SKM-1 treated with dmso at 0.1 percent for 144 hours (cell line): ENCODE results near the gene PIEZO1.

Experiments used
- DNase-seq: peaks from one replicate; lab custom pipeline; 2025; ENCODE audit not compliant: unreplicated experiment; lab: John Stamatoyannopoulos, UW

PIEZO1 gene

GRCh38 chr16:88737298-88738150 lies 47.5 kb downstream of the PIEZO1 start:
- DNase-seq: peak; percentile 76

DNA sequence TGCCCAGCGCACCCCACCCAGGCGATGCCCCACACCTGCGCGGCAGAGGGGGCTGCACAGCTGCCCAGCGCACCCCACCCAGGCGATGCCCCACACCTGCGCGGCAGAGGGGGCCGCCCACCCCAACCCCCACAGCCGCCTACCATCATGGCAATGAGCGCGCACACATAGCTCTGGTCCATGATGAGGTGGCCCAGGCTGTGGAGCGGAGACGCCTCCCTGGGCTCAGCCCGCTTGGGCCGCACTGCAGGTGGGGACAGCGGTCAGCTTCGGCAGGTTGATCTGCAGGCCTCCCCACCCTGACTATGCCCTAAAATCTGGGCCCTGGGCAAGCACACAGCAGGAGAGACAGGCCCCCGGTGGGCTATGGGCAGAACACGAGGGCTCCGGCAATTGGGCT lies 48.5 kb downstream of the PIEZO1 start:
- DNase-seq: no peak

DNA sequence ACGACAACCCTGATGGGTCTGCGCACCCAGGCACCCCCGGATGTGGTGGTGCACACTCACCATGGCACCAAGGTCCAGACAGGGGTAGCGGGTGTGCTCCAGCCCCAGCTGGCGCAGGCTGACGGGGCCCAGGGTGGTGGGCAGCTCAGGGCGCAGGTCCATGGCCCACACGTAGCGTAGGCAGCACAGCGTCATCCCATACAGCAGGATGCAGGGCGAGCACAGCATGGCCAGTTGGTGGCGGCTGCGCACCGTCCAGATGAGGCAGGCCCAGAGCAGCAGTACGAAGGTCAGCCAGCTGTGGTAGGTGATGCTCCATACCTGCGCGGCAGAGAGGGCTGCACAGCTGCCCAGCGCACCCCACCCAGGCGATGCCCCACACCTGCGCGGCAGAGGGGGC lies 48.9 kb downstream of the PIEZO1 start:
- DNase-seq: no peak

DNA sequence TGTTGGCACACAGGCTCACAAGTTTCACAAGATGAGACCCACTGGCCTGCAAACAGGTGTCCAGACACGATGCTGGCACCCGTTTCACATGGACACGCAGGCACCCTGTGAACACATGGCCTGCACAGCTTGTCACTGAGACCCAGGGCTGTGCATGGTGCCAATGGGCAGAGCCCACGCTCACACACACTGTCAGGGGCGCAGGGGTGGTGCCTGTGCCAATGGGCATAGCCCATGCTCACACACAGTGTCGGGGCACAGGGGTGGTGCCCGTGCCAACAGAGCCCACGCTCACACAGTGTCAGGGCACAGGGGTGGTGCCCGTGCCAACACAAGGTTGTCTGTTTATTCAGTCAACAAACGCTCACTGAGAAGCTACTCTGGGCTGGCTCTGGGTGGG lies 49.4 kb downstream of the PIEZO1 start:
- no peak for DNase-seq

GRCh38 chr16:88735121-88735520 lies 49.9 kb downstream of the PIEZO1 start:
- no peak for DNase-seq

- no peak for DNase-seq
Measured at GRCh38 chr16:88734361-88734728, 50.7 kb downstream of the PIEZO1 start.

- DNase-seq: no peak
Measured at GRCh38 chr16:88733630-88734360, 51.2 kb downstream of the PIEZO1 start.

DNA sequence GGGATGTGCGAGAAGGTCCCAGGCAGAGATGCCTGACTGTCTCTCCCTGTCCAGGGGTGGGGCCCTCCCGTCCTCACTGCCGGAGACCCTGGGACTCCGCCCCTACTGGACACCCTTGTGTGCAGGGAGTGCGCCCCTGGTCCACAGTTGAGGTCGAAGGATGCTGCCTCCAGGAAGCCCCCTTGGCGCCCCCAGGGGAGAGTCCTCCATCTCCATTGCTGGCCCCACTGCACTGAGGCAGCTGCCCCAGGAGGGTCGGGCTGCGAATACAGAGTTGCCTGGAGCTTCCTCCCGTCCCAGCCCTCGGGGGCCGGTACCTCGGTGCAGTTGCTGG lies 52.1 kb downstream of the PIEZO1 start:
- no peak for DNase-seq

DNA sequence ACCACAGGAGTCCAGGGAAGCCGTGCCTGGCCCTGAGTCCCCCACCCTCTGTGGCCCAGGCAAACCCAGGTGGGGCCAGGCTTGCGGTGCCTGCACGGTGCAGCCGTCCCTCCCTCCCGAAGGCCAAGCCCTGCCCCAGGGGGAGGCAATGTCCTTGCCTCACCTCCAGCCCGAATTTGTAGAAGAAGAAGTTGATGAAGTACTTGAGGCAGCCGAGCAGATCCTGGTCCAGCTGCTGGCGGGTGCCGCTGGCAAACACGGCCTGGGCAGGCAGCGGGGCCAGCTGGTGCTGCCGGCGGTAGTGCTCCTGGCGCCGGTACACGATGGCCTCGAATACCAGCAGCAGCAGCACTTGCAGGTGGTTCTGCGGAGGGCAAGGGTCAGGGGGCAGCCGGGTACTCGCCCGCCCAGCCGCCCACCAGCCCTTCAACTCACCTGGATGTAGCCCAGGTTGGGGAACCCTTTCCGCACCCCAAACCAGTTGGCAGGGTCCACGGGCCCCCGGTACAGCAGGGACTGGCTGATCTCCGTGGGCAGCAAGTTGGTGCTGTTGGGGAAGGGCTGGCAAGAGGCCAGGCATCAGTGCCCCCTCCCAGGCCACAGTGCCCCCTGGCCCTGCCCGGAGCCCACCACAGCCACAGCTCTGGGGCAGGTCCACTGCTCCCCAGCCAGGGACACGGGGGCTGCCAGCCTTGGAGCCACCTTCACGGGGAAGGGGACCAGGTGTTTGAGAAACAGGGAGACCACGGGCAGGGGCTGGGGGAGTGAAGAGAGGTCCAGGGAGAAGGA lies 52.7 kb downstream of the PIEZO1 start:
- DNase-seq: no peak

- no peak for DNase-seq
Measured at GRCh38 chr16:88731699-88732098, 53.3 kb downstream of the PIEZO1 start.

DNA sequence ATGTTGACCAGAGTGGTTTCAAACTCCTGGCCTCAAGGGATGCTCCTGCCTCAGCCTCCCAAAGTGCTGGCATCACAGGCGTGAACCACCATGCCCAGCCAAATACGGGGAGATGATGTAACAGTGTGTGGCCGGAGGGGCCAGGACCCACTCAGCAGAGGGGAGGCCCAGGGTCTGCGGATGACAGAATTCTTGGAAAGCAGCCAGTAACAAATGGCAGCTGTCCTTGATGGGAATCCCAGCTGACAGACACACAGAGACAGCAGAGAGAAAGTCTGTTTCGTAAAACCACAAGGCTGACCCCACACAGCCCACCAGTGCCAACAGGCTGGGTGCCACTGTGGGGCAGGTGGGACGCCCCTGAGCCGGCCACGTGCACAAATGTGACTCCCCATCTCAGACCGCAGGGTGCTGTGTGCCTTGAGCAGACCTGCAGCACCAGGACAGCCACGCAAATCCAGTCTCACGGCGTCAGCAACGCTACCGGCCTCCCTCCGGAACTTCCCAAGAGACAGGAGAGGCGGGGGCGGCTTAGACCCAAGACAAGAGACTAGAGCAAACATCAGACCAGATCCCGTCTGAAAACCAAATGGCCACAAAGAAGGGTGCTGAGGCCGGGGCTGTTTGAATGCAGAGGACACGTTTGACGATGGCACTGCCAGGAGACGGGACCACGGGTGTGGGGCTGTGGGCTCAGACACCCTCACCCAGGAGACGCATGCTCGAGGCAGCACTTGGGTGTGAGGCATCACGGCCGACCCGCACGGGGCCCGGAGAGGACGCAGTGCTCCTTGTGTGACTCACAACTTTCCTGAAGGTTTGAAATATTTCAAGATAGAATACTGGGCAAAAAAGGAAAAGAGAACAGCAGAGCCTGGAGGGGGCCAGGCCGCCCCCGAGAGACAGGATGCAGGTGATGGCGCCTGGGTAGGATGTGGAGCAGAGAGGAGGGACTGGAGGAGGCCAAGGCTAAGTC lies 54.1 kb downstream of the PIEZO1 start:
- no peak for DNase-seq

GRCh38 chr16:88727871-88728270 lies 57.1 kb downstream of the PIEZO1 start:
- DNase-seq: no peak

GRCh38 chr16:88726981-88727380 lies 58.0 kb downstream of the PIEZO1 start:
- DNase-seq: no peak

GRCh38 chr16:88726408-88726749 lies 58.6 kb downstream of the PIEZO1 start:
- no peak for DNase-seq

GRCh38 chr16:88725609-88726407 lies 59.2 kb downstream of the PIEZO1 start:
- DNase-seq: no peak

GRCh38 chr16:88724855-88725555 lies 60.0 kb downstream of the PIEZO1 start:
- DNase-seq: no peak

DNA sequence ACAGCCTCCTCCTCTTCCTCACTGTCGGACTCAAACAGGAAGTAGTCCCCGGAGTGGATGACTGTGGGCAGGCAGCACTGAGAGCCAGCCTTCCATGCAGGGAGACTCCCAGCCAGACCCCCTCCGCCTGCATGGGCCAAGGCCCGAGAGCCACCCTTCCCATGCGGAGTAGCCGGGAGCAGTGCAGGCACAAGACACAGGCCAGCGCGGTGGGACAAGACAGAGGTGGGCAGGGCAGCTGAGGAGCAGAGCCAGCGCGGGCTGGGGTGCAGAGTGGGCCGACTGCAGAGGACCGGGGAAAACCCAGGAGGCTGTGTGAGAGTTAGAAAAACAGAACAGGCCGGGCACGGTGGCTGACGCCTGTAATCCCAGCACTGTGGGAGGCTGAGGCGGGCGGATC lies 61.1 kb downstream of the PIEZO1 start:
- no peak for DNase-seq

DNA sequence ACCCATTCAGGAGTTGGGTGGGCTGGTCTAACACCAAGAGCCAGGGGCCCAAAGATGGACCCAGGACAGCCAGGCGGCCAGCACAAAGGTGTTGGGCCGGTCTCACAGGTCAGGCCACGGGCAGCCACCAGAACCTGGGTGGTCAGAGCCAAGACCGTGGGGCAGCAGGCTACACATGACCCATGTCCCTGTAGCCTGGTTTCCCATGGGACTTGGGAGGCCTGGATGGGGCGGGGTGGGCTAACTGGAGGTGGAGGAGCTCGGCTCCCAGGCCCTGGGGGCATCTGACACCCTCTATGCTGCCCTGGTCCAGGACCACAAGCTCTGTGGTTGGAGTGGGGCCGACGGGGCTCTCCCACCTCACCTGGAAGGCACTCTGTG lies 61.5 kb downstream of the PIEZO1 start:
- no peak for DNase-seq

DNA sequence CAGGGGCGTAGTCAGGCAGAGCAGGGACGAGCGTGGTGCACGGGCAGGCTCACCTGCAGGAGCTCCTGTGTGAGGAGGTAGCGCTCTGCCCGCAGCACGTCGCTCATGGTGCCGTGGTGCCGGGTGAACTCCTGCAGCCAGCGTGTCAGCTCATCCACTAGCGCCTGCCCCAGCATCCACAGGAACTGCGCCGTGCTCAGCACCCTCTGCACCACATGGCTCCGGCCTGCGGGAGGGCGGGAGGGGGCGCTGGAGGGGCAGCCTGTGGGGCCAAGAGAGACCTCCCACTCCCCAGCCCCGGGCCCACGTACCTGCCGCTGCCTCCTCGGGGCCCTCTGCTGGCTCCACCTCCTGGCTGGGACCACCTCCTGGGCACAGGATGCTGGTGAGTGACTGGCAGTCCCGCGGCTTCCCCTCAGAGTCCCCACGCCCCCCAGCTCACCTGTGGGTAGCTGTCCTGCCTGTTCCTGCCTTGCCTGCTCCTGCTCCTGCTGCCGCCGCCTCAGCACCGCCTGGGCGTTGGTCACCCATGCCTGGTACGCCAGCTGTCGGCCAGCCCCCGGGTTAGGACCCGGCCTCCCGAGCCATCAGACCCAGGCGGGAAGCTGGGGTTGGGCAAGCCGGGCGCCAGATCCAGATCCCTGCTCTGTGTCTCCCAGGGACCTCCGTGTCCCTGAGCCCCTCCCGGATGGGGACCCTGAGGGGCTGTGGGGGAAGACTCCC lies 62.1 kb downstream of the PIEZO1 start:
- no peak for DNase-seq
